Measurements from ENCODE around the gene CERS1.
"Not testable (repeated sequence)": the region's sequence is repeated elsewhere in the genome, so short reads cannot be mapped to it uniquely, and the experiment has no call there.

The CERS1 gene

GRCh38 chr19:18919086-18919899, 23.3 kb upstream of the CERS1 start, which contains the start of the genes COPE and DDX49:
Gene COPE, minus strand, starts transcription at chr19:18919387. Its CDS starts 39 bp downstream, at chr19:18919348.
Gene DDX49, plus strand, starts transcription at chr19:18919715. Its CDS starts 27 bp downstream, at chr19:18919742.
- DNase-seq (ENCODE audit: low spot score): peak; percentile 99
- no peak for TF ChIP-seq CTCF (IDR thresholded peaks at IDR 0.05; ENCODE audit: extremely low read depth, missing control alignments)

- DNase-seq (ENCODE audit: low spot score): not testable (repeated sequence)
These were observed 21.6 kb upstream of the CERS1 start for GRCh38 chr19:18917593-18917992.

GRCh38 chr19:18915639-18916038, 19.7 kb upstream of the CERS1 start:
- DNase-seq (ENCODE audit: low spot score): no peak
- TF ChIP-seq CTCF (IDR thresholded peaks at IDR 0.05; ENCODE audit: extremely low read depth, missing control alignments): no peak

- no peak for TF ChIP-seq CTCF (IDR thresholded peaks at IDR 0.05; ENCODE audit: extremely low read depth, missing control alignments)
- DNase-seq (ENCODE audit: low spot score): no peak
These were observed 17.5 kb upstream of the CERS1 start for GRCh38 chr19:18913466-18913865.

- no peak for TF ChIP-seq CTCF (IDR thresholded peaks at IDR 0.05; ENCODE audit: extremely low read depth, missing control alignments)
- DNase-seq (ENCODE audit: low spot score): no peak
These were observed 17.0 kb upstream of the CERS1 start for GRCh38 chr19:18912933-18913332.

GRCh38 chr19:18910801-18911436, 15.0 kb upstream of the CERS1 start:
- DNase-seq (ENCODE audit: low spot score): no peak
- TF ChIP-seq CTCF (IDR thresholded peaks at IDR 0.05; ENCODE audit: extremely low read depth, missing control alignments): no peak

- no peak for TF ChIP-seq CTCF (IDR thresholded peaks at IDR 0.05; ENCODE audit: extremely low read depth, missing control alignments)
- DNase-seq (ENCODE audit: low spot score): no peak
These were observed 14.1 kb upstream of the CERS1 start for GRCh38 chr19:18910010-18910409.

All from GM20000 (cell line).